MCF 10A (cell line): ENCODE results near the gene GBP5. TPM values are rescaled to one million over a fixed set of nuclear protein-coding genes. Genes with fewer than 3 reads are reported as not detected.
"Not testable (repeated sequence)": the region's sequence is repeated elsewhere in the genome, so short reads cannot be mapped to it uniquely, and the experiment has no call there.

Source experiments
- BruUV-seq: library from RNA; stranded (reverse); fragments of 400-500 nt; replicated peaks from 2 replicates; lab custom pipeline; 2021; lab: Mats Ljungman, UMichigan
- CTCF ChIA-PET: fragments of 300-600 bp; sonication (Branson Sonifier 250); formaldehyde crosslinking; extraction: SDS; loops from one replicate; lab custom pipeline; 2021; ENCODE audit warnings: antibody characterized with exemption, inconsistent platforms; lab: Yijun Ruan, JAX
- POLR2A ChIA-PET: fragments of 300-600, 350-650 bp; sonication (Branson Sonifier 250); formaldehyde crosslinking; extraction: SDS; loops from one replicate; lab custom pipeline; 2020; ENCODE audit warnings: antibody characterized with exemption, inconsistent platforms; lab: Yijun Ruan, JAX
- DNase-seq: peaks from one replicate; pipeline ENCODE4 v3.0.0-alpha.2; 2018; ENCODE audit not compliant: unreplicated experiment
- H3K27ac Mint-ChIP-seq: one replicate; pipeline ENCODE4 v1.8.0; 2022; ENCODE audit warnings: mild to moderate bottlenecking, low read depth, mixed read lengths; ENCODE audit not compliant: unreplicated experiment
- H3K27me3 Mint-ChIP-seq: one replicate; pipeline ENCODE4 v1.8.0; 2022; ENCODE audit warnings: mixed read lengths; ENCODE audit not compliant: insufficient read depth, unreplicated experiment
- H3K36me3 Mint-ChIP-seq: one replicate; pipeline ENCODE4 v1.8.0; 2022; ENCODE audit warnings: mild to moderate bottlenecking, moderate library complexity, mixed read lengths; ENCODE audit not compliant: insufficient read depth, unreplicated experiment
- H3K4me1 Mint-ChIP-seq: one replicate; pipeline ENCODE4 v1.8.0; 2022; ENCODE audit warnings: mixed read lengths; ENCODE audit not compliant: insufficient read depth, unreplicated experiment
- H3K4me3 Mint-ChIP-seq: one replicate; pipeline ENCODE4 v1.8.0; 2022; ENCODE audit warnings: mild to moderate bottlenecking, moderate library complexity, mixed read lengths; ENCODE audit not compliant: unreplicated experiment
- H3K9me3 Mint-ChIP-seq: one replicate; pipeline ENCODE4 v1.8.0; 2022; ENCODE audit warnings: mixed read lengths; ENCODE audit not compliant: unreplicated experiment
- intact Hi-C: fragments of 100-400 bp; cut with micrococcal nuclease; formaldehyde crosslinking; loops from 2 replicates; pipeline ENCODE4 v1.14.1; 2022
- total RNA-seq: library from RNA; stranded (reverse); gene quantifications from 2 replicates; pipeline ENCODE4 v1.2.3, GENCODE V29; 2022
- TF ChIP-seq, protein P1 (sequence below): fragments of 200-600 bp; IDR thresholded peaks from one replicate; pipeline ENCODE4 v1.8.0; 2022; ENCODE audit warnings: antibody characterized with exemption, mild to moderate bottlenecking; ENCODE audit not compliant: unreplicated experiment

GBP5 gene
- total RNA-seq, 1 experiment from 2014 or later = not detected

DNA sequence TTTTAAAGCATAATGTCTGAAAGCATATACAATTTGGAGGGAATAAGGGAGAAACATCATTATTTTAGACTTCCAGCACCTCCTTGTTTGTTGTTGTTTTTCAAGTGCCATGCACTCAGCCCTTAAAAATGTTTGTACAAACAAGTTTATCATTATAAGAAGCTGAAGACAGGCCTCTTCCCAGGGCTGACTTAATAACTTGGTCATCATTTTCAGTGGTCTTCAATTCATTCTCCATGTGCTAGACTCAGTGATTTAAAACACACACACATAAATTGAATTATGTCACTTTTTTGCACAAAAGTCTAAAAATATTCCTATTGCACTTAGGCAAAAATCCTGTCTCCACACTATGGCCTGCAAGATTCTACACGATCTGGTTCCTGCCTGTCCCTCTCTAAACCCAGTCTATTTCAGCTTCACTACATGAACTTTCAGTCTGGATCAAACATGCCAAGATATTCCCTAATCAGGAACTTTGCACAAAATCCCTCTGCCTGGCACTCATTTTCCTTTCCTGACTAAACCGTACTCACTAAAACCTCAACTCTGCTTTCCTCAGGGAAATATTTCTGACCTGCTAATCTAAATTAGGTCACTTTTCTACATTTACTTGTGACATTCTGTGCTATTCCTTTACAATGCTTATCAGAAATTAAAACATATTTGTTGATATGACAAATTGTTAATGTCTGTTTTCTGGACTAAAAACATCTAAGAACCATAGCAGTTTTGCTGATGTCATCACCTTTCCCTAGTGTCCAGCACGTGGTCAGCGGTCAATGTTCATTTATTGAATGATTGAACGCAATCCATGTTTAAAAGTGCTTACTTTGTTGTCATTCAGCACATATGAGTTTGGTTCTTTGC is 14.8 kb upstream of the GBP5 start:
- intact Hi-C loops = no loop called here
- POLR2A ChIA-PET = no interaction called here
- DNase-seq = no peak
- TF ChIP-seq, protein P1, sequence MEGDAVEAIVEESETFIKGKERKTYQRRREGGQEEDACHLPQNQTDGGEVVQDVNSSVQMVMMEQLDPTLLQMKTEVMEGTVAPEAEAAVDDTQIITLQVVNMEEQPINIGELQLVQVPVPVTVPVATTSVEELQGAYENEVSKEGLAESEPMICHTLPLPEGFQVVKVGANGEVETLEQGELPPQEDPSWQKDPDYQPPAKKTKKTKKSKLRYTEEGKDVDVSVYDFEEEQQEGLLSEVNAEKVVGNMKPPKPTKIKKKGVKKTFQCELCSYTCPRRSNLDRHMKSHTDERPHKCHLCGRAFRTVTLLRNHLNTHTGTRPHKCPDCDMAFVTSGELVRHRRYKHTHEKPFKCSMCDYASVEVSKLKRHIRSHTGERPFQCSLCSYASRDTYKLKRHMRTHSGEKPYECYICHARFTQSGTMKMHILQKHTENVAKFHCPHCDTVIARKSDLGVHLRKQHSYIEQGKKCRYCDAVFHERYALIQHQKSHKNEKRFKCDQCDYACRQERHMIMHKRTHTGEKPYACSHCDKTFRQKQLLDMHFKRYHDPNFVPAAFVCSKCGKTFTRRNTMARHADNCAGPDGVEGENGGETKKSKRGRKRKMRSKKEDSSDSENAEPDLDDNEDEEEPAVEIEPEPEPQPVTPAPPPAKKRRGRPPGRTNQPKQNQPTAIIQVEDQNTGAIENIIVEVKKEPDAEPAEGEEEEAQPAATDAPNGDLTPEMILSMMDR = no peak
- no peaks in the 10 kb centered on the region for H3K4me1 Mint-ChIP-seq
- no TSS peak for BruUV-seq
- H3K36me3 Mint-ChIP-seq = no peaks in the 10 kb centered on the region
- CTCF ChIA-PET = interaction anchor here (1.0 kb wide), 1 partner anchor 71 kb away, joined by 5 read pairs; no protein-coding TSS in a partner anchor
- H3K27ac Mint-ChIP-seq = no peak overlapping the region
- no peaks in the 10 kb centered on the region for H3K9me3 Mint-ChIP-seq
- H3K4me3 Mint-ChIP-seq = no peak overlapping the region
- no peaks in the 10 kb centered on the region for H3K27me3 Mint-ChIP-seq

- TF ChIP-seq, protein P1 = no peak
- no peak for DNase-seq
- ChIA-PET CTCF (interaction anchor here (0.7 to 1.0 kb wide), 2 partner anchors 71 to 107 kb away, joined by 5 to 6 read pairs; no protein-coding TSS in a partner anchor), POLR2A (interaction anchor here (0.6 to 0.9 kb wide), 3 partner anchors 9 to 20 kb away, joined by 3 to 5 read pairs (median 4); partner anchors contain the start of gene GBP5)
- no peaks in the 10 kb centered on the region for H3K4me1 Mint-ChIP-seq
- no peaks in the 10 kb centered on the region for H3K36me3 Mint-ChIP-seq
- no peak overlapping the region for H3K27ac Mint-ChIP-seq
- no TSS peak for BruUV-seq
- H3K4me3 Mint-ChIP-seq = no peak overlapping the region
- H3K9me3 Mint-ChIP-seq = no peaks in the 10 kb centered on the region
- H3K27me3 Mint-ChIP-seq = no peaks in the 10 kb centered on the region
- intact Hi-C loops = no loop called here
Measured at GRCh38 chr1:89286549-89287180, 14.0 kb upstream of the GBP5 start.

DNA sequence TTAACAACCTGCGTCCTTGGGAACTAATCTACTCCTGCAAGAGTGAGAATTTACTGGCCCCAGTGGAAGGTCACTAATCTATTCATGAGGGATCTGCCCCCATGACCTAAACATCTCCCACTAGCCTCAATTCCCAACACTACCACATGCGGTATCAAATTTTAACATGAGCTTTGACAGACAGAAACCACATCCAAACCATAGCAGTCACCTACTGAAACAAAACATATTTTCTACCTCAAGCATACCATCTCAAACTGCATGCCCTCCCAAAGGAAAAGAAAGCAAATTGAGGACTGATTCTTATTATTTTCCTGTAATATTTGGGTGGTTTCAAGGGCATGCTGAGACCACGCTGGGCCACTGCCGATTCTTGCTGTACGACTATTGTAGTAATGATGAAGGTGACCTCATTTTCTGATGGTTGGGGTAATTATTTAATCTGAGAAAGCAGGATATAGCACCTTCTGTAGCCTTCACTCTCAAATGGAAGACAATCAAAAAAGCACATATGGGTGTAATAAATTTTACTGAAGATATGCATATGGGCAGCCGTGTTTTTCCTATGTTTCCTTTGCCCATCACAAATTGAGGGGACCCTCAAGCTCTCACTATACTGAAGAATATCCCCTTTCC is 13.2 kb upstream of the GBP5 start:
- ChIA-PET CTCF (interaction anchor here (0.7 to 1.0 kb wide), 2 partner anchors 72 to 106 kb away, joined by 5 to 6 read pairs; no protein-coding TSS in a partner anchor), POLR2A (interaction anchor here (0.6 to 0.9 kb wide), 4 partner anchors 9 to 13 kb away, joined by 3 to 5 read pairs (median 3); partner anchors contain the start of gene GBP5)
- Mint-ChIP-seq H3K4me1 (no peaks in the 10 kb centered on the region), H3K36me3 (no peaks in the 10 kb centered on the region), H3K27ac (no peak overlapping the region), H3K4me3 (no peak overlapping the region), H3K27me3 (no peaks in the 10 kb centered on the region), H3K9me3 (no peaks in the 10 kb centered on the region)
- intact Hi-C loops = no loop called here
- DNase-seq = no peak
- BruUV-seq = no TSS peak
- TF ChIP-seq, protein P1 = no peak

- H3K9me3 Mint-ChIP-seq, H3K4me1 Mint-ChIP-seq, H3K36me3 Mint-ChIP-seq, BruUV-seq, POLR2A ChIA-PET, H3K27ac Mint-ChIP-seq, CTCF ChIA-PET, H3K4me3 Mint-ChIP-seq, H3K27me3 Mint-ChIP-seq, intact Hi-C loops, DNase-seq: not testable (repeated sequence)
Measured at GRCh38 chr1:89284078-89284763, 11.6 kb upstream of the GBP5 start.
